Frontal cortex (tissue), 4 donors: ENCODE results near the gene LRWD1. TPM values are rescaled to one million over a fixed set of nuclear protein-coding genes. Genes with fewer than 3 reads are reported as not detected.
A peak's percentile ranks its signal among the peaks of the same experiment; 100 is the strongest.

ENCODE experiments used
- DNase-seq, 2 donors: peaks; one replicate each; pipeline ENCODE4 v3.0.0; 2012; ENCODE audit warnings: low spot score in 2 of 2
- FAIRE-seq: peaks from 2 replicates; lab custom pipeline; 2012; peaks lifted over from hg19 to GRCh38; lab: Jason Lieb, UNC
- total RNA-seq: library from RNA; depleted of rRNA; stranded (reverse); fragments of >200 nt; gene quantifications from one replicate; pipeline ENCODE4 v1.2.3, GENCODE V29; 2014
- donor health status: control.
- donor health status: control.
- donor health status: control.

LRWD1 gene
- total RNA-seq = 55.4 TPM

- DNase-seq = peak; percentile 100
- no peak for FAIRE-seq
Measured at GRCh38 chr7:102464577-102465280, at the start of gene LRWD1, which contains the start of gene ALKBH4. LRWD1 (plus strand) TSS chr7:102464984; CDS start chr7:102465081, 97 bp downstream. ALKBH4 (minus strand) TSS chr7:102464863; CDS start chr7:102464836, 27 bp downstream.

- DNase-seq (no peak), FAIRE-seq (no peak)
Measured at GRCh38 chr7:102415685-102416225, 49.0 kb upstream of the LRWD1 start.

GRCh38 chr7:102416406-102416805 is 48.4 kb upstream of the LRWD1 start:
- FAIRE-seq = no peak

GRCh38 chr7:102417105-102417504 is 47.7 kb upstream of the LRWD1 start:
- FAIRE-seq (no peak), DNase-seq (no peak)

More at GRCh38 chr7:102416406-102416805, 48.4 kb upstream of the LRWD1 start:
- no peak for DNase-seq

- DNase-seq (no peak), FAIRE-seq (no peak)
Measured at GRCh38 chr7:102418592-102418991, 46.2 kb upstream of the LRWD1 start.

- FAIRE-seq (no peak), DNase-seq (no peak)
Measured at GRCh38 chr7:102421706-102422240, 43.0 kb upstream of the LRWD1 start.

GRCh38 chr7:102424129-102424551 is 40.6 kb upstream of the LRWD1 start:
- FAIRE-seq (no peak), DNase-seq (no peak)

- FAIRE-seq (no peak), DNase-seq (no peak)
Measured at GRCh38 chr7:102424787-102425218, 40.0 kb upstream of the LRWD1 start.

GRCh38 chr7:102425639-102426267 is 39.0 kb upstream of the LRWD1 start:
- no peak for DNase-seq
- FAIRE-seq = no peak

GRCh38 chr7:102426268-102427018 is 38.3 kb upstream of the LRWD1 start:
- DNase-seq (no peak), FAIRE-seq (no peak)

GRCh38 chr7:102427019-102427405 is 37.8 kb upstream of the LRWD1 start:
- DNase-seq (no peak), FAIRE-seq (no peak)

- no peak for FAIRE-seq
Measured at GRCh38 chr7:102429141-102429899, 35.5 kb upstream of the LRWD1 start.

GRCh38 chr7:102431617-102432298 is 33.0 kb upstream of the LRWD1 start:
- no peak for DNase-seq

More at GRCh38 chr7:102429141-102429899, 35.5 kb upstream of the LRWD1 start:
- no peak for DNase-seq

GRCh38 chr7:102432442-102433218 is 32.2 kb upstream of the LRWD1 start:
- FAIRE-seq (no peak), DNase-seq (no peak)

More at GRCh38 chr7:102431617-102432298, 33.0 kb upstream of the LRWD1 start:
- FAIRE-seq = no peak

- FAIRE-seq (no peak), DNase-seq (peak; percentile 95 to 96)
Measured at GRCh38 chr7:102433219-102434038, 31.4 kb upstream of the LRWD1 start, which contains the start of gene ORAI2. ORAI2 (plus strand) TSS chr7:102433575; CDS start chr7:102438957, 5,382 bp downstream.

GRCh38 chr7:102434039-102434486 is 30.7 kb upstream of the LRWD1 start:
- FAIRE-seq (no peak), DNase-seq (no peak)

GRCh38 chr7:102436118-102436517 is 28.7 kb upstream of the LRWD1 start:
- DNase-seq = no peak
- no peak for FAIRE-seq
